GM12891 (cell line): ENCODE data around the gene CADPS.

Experiments used
- DNase-seq: peaks from one replicate; pipeline ENCODE4 v3.0.0; 2011; ENCODE audit warnings: low spot score; ENCODE audit not compliant: insufficient read length
- FAIRE-seq: peaks from 2 replicates; lab custom pipeline; 2011; peaks lifted over from hg19 to GRCh38; lab: Jason Lieb, UNC
- PAX5 ChIP-seq: IDR thresholded peaks from 2 replicates; pipeline ENCODE4 v1.6.1; 2011; ENCODE audit warnings: low read length, moderate library complexity, mild to moderate bottlenecking; ENCODE audit not compliant: insufficient read depth, severe bottlenecking
- POLR2A ChIP-seq: IDR thresholded peaks from 2 replicates; pipeline ENCODE4 v1.6.1; 2011; ENCODE audit warnings: low read depth, low read length, control low read depth
- POLR2AphosphoS5 ChIP-seq: IDR thresholded peaks from 2 replicates; pipeline ENCODE4 v1.6.1; 2011; ENCODE audit warnings: low read depth, low read length, control low read depth
- POU2F2 ChIP-seq: IDR thresholded peaks from 2 replicates; pipeline ENCODE4 v1.6.1; 2011; ENCODE audit warnings: low read depth, mild to moderate bottlenecking, control low read depth, low read length, moderate library complexity
- SPI1 ChIP-seq: IDR thresholded peaks from 2 replicates; pipeline ENCODE4 v1.6.1; 2011; ENCODE audit warnings: low read depth, low read length, control low read depth
- TAF1 ChIP-seq: IDR thresholded peaks from 2 replicates; pipeline ENCODE4 v1.6.1; 2011; ENCODE audit warnings: low read depth, low read length, control low read depth

CADPS gene

GRCh38 chr3:62898530-62899496, 23.6 kb upstream of the CADPS start:
- no peak for FAIRE-seq
- TF ChIP-seq PAX5 (no peak), POLR2AphosphoS5 (no peak), POU2F2 (no peak), TAF1 (no peak), SPI1 (no peak), POLR2A (no peak)
- no peak for DNase-seq

- no peak for DNase-seq
- no peak for FAIRE-seq
- no peak for TF ChIP-seq POLR2A
- no peak for TF ChIP-seq POLR2AphosphoS5
- no peak for TF ChIP-seq TAF1
- no peak for TF ChIP-seq PAX5
- no peak for TF ChIP-seq SPI1
These were observed 20.7 kb upstream of the CADPS start for GRCh38 chr3:62895901-62896300.

- TF ChIP-seq SPI1 (no peak), POU2F2 (no peak), TAF1 (no peak), POLR2AphosphoS5 (no peak), PAX5 (no peak)
- FAIRE-seq = no peak
These were observed 17.7 kb upstream of the CADPS start for GRCh38 chr3:62892951-62893350.

GRCh38 chr3:62892045-62892444, 16.8 kb upstream of the CADPS start:
- no peak for FAIRE-seq
- no peak for DNase-seq
- no peak for TF ChIP-seq POLR2AphosphoS5

More at GRCh38 chr3:62892951-62893350, 17.7 kb upstream of the CADPS start:
- DNase-seq = no peak

- FAIRE-seq = no peak
- TF ChIP-seq POLR2A = no peak
- TF ChIP-seq POLR2AphosphoS5 = no peak
- TF ChIP-seq PAX5 = no peak
- TF ChIP-seq POU2F2 = no peak
- TF ChIP-seq SPI1 = no peak
- TF ChIP-seq TAF1 = no peak
- no peak for DNase-seq
These were observed 13.6 kb upstream of the CADPS start for GRCh38 chr3:62888778-62889177.

- TF ChIP-seq PAX5 (no peak), POU2F2 (no peak), POLR2AphosphoS5 (no peak), POLR2A (no peak), SPI1 (no peak), TAF1 (no peak)
- DNase-seq (no peak), FAIRE-seq (no peak)
These were observed 13.0 kb upstream of the CADPS start for GRCh38 chr3:62888180-62888579.

- no peak for DNase-seq
- no peak for TF ChIP-seq POLR2A
- no peak for TF ChIP-seq POU2F2
- no peak for TF ChIP-seq SPI1
- TF ChIP-seq TAF1 = no peak
- TF ChIP-seq PAX5 = no peak
- no peak for TF ChIP-seq POLR2AphosphoS5
- no peak for FAIRE-seq
These were observed 9.9 kb upstream of the CADPS start for GRCh38 chr3:62885136-62885535.

- no peak for FAIRE-seq
- DNase-seq = no peak
- no peak for TF ChIP-seq POLR2A
- no peak for TF ChIP-seq SPI1
- TF ChIP-seq PAX5 = no peak
- TF ChIP-seq TAF1 = no peak
- no peak for TF ChIP-seq POLR2AphosphoS5
- TF ChIP-seq POU2F2 = no peak
These were observed 9.1 kb upstream of the CADPS start for GRCh38 chr3:62884096-62884870.

- no peak for DNase-seq
- no peak for FAIRE-seq
- TF ChIP-seq POLR2A = no peak
These were observed 7.5 kb upstream of the CADPS start for GRCh38 chr3:62882676-62883200.

GRCh38 chr3:62876064-62876463, 848 bp upstream of the CADPS start:
- no peak for DNase-seq
- TF ChIP-seq TAF1 (no peak), POLR2AphosphoS5 (no peak), POU2F2 (no peak), POLR2A (no peak), PAX5 (no peak), SPI1 (no peak)
- FAIRE-seq = no peak
